Stomach (tissue), 9 donors: ENCODE data around the gene SH3GL1. TPM values are rescaled to one million over a fixed set of nuclear protein-coding genes. Genes with fewer than 3 reads are reported as not detected.

Experiments used
- DNase-seq, 2 donors: peaks; one replicate each; pipeline versions ENCODE4 v3.0.0 to v3.0.0-alpha.2; 2013 to 2019
- H3K27ac ChIP-seq, 5 donors: fragments of 200-600 bp in 4 of 5; sonication (generic) in 4 of 5; one replicate each; pipeline ENCODE4 v1.5.1; 2013 to 2019; ENCODE audit warnings: mild to moderate bottlenecking in 1 of 5, moderate library complexity in 1 of 5
- H3K27me3 ChIP-seq, 3 donors: fragments of 200-600 bp; sonication (generic); one replicate each; pipeline ENCODE4 v1.5.1; 2017 to 2019; ENCODE audit warnings: mixed run types in 1 of 3
- H3K36me3 ChIP-seq, 4 donors: fragments of 200-600 bp; sonication (generic); 1 replicate in 3 of 4; 2 replicates in 1 of 4; pipeline ENCODE4 v1.5.1; 2016 to 2019
- H3K4me1 ChIP-seq, 4 donors: fragments of 200-600 bp; sonication (generic); one replicate each; pipeline ENCODE4 v1.5.1; 2016 to 2019
- H3K4me3 ChIP-seq, 4 donors: fragments of 200-600 bp; sonication (generic) in 3 of 4; one replicate each; pipeline ENCODE4 v1.5.1; 2016 to 2019; ENCODE audit warnings: mild to moderate bottlenecking in 1 of 4
- H3K9me3 ChIP-seq, 4 donors: fragments of 200-600 bp; sonication (generic); one replicate each; pipeline ENCODE4 v1.5.1; 2016 to 2019
- EP300 ChIP-seq: sonication (generic); formaldehyde crosslinking; IDR thresholded peaks from one replicate; pipeline ENCODE4 v1.6.1; 2017; ENCODE audit warnings: antibody characterized with exemption
- POLR2A ChIP-seq, 4 donors: fragments of 450-650 bp; IDR thresholded peaks; one replicate each; pipeline ENCODE4 v1.6.1; 2016; ENCODE audit warnings: antibody characterized with exemption in 4 of 4, control low read depth in 2 of 4, mild to moderate bottlenecking in 1 of 4, moderate library complexity in 1 of 4
- POLR2AphosphoS5 ChIP-seq, 3 donors: sonication (generic); formaldehyde crosslinking; IDR thresholded peaks; one replicate each; pipeline ENCODE4 v1.6.1; 2016; ENCODE audit warnings: antibody characterized with exemption in 3 of 3
- WGBS, 5 donors: extraction: QIAGEN DNeasy Blood & Tissue Kit in 3 of 5; methylation state at CpG; one replicate each; pipeline versions ENCODE4 v1.1.5 to v1.1.7; 2013 to 2018; 5-methylcytosine and 5-hydroxymethylcytosine counted together
- intact Hi-C: fragments of 100-400 bp; cut with DNase I; formaldehyde crosslinking; loops from one replicate; pipeline ENCODE4 v1.15.1; 2023; ENCODE audit warnings: low total_unique reads
- polyA plus RNA-seq, 3 donors: library from polyadenylated mRNA; stranded (reverse); fragments of 200-250 nt; gene quantifications; one replicate each; pipeline ENCODE4 v1.2.3, GENCODE V29; 2013
- total RNA-seq, 5 donors: library from RNA; depleted of rRNA; stranded (reverse); fragments of >200 nt; gene quantifications; one replicate each; pipeline versions ENCODE4 v1.1.0 to v1.2.3, GENCODE V29; 2014 to 2016
- TF ChIP-seq, protein P1 (sequence below), 7 experiments: fragments of 450-650 bp in 4 of 7; fragments of 200-600 bp in 3 of 7; sonication (generic) in 3 of 7; IDR thresholded peaks; one replicate each; pipeline ENCODE4 v1.5.1; 2016 to 2019; ENCODE audit warnings: antibody characterized with exemption in 7 of 7, control low read depth in 2 of 7, mild to moderate bottlenecking in 1 of 7
- donor health status: healthy with polysubstance abuse.
- donor health status: Bipolar disorder and iron deficiency.
- donor health status: healthy.

Gene SH3GL1
- total and polyA plus RNA-seq, 8 donors, result 14.8 to 111 (median 36.9) TPM

GRCh38 chr19:4327252-4327876 lies 73.0 kb downstream of the SH3GL1 start:
- no peak for TF ChIP-seq POLR2AphosphoS5 (IDR thresholded peaks at IDR 0.05)
- H3K27me3 ChIP-seq, result peaks cover 0 to 39% (median 0%) of the 10 kb centered on the region in 3 donors
- DNase-seq, result peak; percentile 86 to 95
- 5 to 17% (median 11%) methylated on average over 21 to 30 of the region's 30 CpGs for WGBS, 5 donors
- H3K4me3 ChIP-seq, result peak overlapping the region; percentile 28 to 57 (median 40)
- peak overlapping the region in 4 of 5 donors; percentile 40 to 64 (median 56) for H3K27ac ChIP-seq
- peaks cover 0 to under 1% (median 0%) of the 10 kb centered on the region in 4 donors for H3K9me3 ChIP-seq
- intact Hi-C loops, result no loop called here
- H3K36me3 ChIP-seq, result no peaks in the 10 kb centered on the region
- peaks cover 21 to 29% (median 28%) of the 10 kb centered on the region in 4 donors for H3K4me1 ChIP-seq

DNA sequence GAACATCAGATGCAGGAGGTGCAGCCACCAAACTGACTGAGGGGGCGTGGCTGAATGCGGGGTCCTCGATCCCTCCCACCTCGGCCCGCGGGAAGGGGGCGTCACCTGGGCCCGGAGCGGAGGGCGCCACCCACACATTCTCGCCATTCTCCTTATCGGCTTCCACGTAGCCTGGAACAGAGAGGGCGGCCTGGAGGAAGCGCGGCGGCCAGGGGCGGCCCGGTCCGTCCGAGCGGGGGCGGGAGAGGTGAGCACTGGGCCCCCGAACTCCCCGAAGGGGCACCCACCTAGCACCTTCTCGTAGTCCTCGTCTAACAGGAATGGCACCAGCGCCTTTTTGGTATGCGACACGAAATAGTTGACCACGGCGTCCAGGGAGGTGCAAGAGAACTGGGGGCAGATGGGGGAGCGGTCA lies 73.5 kb downstream of the SH3GL1 start:
- Histone ChIP-seq H3K4me3 (peak overlapping the region in 2 of 4 donors; percentile 35 to 57), H3K4me1 (peaks cover 21 to 29% (median 28%) of the 10 kb centered on the region in 4 donors), H3K27me3 (peaks cover 0 to 39% (median 0%) of the 10 kb centered on the region in 3 donors), H3K9me3 (peaks cover 0 to 6% (median 0%) of the 10 kb centered on the region in 4 donors), H3K36me3 (no peaks in the 10 kb centered on the region), H3K27ac (no peak overlapping the region)
- TF ChIP-seq EP300, result no peak
- TF ChIP-seq POLR2A (IDR thresholded peaks at IDR 0.05), result no peak
- TF ChIP-seq POLR2AphosphoS5 (IDR thresholded peaks at IDR 0.05), result no peak
- TF ChIP-seq, protein P1, sequence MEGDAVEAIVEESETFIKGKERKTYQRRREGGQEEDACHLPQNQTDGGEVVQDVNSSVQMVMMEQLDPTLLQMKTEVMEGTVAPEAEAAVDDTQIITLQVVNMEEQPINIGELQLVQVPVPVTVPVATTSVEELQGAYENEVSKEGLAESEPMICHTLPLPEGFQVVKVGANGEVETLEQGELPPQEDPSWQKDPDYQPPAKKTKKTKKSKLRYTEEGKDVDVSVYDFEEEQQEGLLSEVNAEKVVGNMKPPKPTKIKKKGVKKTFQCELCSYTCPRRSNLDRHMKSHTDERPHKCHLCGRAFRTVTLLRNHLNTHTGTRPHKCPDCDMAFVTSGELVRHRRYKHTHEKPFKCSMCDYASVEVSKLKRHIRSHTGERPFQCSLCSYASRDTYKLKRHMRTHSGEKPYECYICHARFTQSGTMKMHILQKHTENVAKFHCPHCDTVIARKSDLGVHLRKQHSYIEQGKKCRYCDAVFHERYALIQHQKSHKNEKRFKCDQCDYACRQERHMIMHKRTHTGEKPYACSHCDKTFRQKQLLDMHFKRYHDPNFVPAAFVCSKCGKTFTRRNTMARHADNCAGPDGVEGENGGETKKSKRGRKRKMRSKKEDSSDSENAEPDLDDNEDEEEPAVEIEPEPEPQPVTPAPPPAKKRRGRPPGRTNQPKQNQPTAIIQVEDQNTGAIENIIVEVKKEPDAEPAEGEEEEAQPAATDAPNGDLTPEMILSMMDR (IDR thresholded peaks at IDR 0.05), result no peak
- WGBS, 5 donors, result 16 to 31% (median 26%) methylated on average over 27 to 33 of the region's 33 CpGs
- DNase-seq, result peak in 1 of 2 donors; percentile 56
- intact Hi-C loops, result no loop called here

DNA sequence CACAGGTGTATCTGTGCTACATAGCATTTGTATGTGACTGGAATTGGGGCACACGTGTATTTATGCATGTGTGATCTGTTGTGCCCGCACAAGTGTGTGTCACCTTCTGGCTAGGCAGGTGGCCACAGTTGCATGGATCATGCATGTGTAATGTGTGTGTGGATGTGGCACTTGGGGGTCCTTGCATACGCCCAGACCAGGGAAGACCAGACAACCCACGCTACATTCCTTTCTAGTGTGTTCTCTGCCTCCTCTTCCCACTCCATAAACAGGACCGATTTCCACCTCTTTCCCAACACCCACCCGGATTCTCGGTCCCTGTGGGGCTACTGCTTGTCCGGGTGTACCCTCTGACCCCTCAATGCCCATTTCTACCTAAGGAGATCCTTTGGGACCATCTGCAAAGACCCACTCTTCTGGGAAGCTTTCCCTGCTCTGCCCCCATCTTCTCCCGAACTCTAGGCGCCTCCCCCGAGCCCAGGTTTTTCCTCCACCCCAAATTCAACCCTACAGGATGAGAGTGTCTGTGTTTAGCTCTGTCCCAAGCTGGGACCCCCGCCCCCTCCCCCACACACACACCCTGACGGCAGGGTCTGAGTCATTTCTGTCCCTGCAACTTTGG lies 74.0 kb downstream of the SH3GL1 start:
- TF ChIP-seq, protein P1 (IDR thresholded peaks at IDR 0.05), result no peak
- TF ChIP-seq POLR2A (IDR thresholded peaks at IDR 0.05), result no peak
- no peak for TF ChIP-seq POLR2AphosphoS5 (IDR thresholded peaks at IDR 0.05)
- TF ChIP-seq EP300, result no peak
- intact Hi-C loops, result no loop called here
- H3K4me3 ChIP-seq, result no peak overlapping the region

DNA sequence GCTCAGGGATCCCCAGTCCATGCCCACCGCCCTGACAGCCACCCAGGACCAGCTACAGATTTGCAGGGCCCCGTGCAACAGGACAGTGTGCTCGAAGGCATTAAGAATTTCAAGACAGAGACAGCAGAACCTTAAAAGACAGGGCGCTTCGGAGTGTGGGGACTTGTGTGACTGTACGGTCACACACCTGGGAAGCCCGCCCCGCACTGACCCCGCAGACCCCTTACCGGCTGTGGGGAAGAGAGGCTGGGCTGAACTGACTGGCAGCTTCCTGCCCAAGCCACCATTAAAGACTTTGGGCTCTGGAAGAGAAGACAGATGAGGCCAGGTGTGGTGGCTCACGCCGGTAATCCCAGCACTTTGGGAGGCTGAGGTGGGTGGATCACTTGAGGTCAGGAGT lies 76.1 kb downstream of the SH3GL1 start:
- Histone ChIP-seq H3K27me3 (peaks cover 0 to 34% (median 0%) of the 10 kb centered on the region in 3 donors), H3K4me1 (peaks cover 19 to 28% (median 27%) of the 10 kb centered on the region in 4 donors), H3K36me3 (no peaks in the 10 kb centered on the region), H3K27ac (no peak overlapping the region), H3K9me3 (peaks cover 0 to 11% (median 0%) of the 10 kb centered on the region in 4 donors), H3K4me3 (no peak overlapping the region)
- intact Hi-C loops, result no loop called here
- no peak for TF ChIP-seq EP300
- TF ChIP-seq POLR2AphosphoS5 (IDR thresholded peaks at IDR 0.05), result no peak
- no peak for TF ChIP-seq POLR2A (IDR thresholded peaks at IDR 0.05)
- TF ChIP-seq, protein P1 (IDR thresholded peaks at IDR 0.05), result no peak
- DNase-seq, result no peak
- WGBS, 5 donors, result 80 to 90% (median 89%) methylated on average over 12 of the region's 12 CpGs

More for the DNA sequence above, 74.0 kb downstream of the SH3GL1 start:
- H3K9me3 ChIP-seq, result peaks cover 0 to 11% (median 0%) of the 10 kb centered on the region in 4 donors
- 58 to 75% (median 69%) methylated on average over 13 of the region's 13 CpGs for WGBS, 5 donors
- no peak for DNase-seq
- peaks cover 0 to 39% (median 0%) of the 10 kb centered on the region in 3 donors for H3K27me3 ChIP-seq
- peaks cover 21 to 29% (median 28%) of the 10 kb centered on the region in 4 donors for H3K4me1 ChIP-seq
- H3K27ac ChIP-seq, result no peak overlapping the region
- no peaks in the 10 kb centered on the region for H3K36me3 ChIP-seq
